Right renal pelvis (tissue), 4 donors: ENCODE data around the gene ABHD17B. TPM values are rescaled to one million over a fixed set of nuclear protein-coding genes. Genes with fewer than 3 reads are reported as not detected.
"Not testable (repeated sequence)": the region's sequence is repeated elsewhere in the genome, so short reads cannot be mapped to it uniquely, and the experiment has no call there.

Experiments used
- DNase-seq, 4 donors: peaks; one replicate each; pipeline ENCODE4 v3.0.0-alpha.2; 2013; ENCODE audit warnings: low read depth in 4 of 4, low spot score in 3 of 4, missing footprints in 1 of 4
- polyA plus RNA-seq, 4 donors: library from polyadenylated mRNA; unstranded; fragments of 120-200 nt; gene quantifications; one replicate each; pipeline ENCODE4 v1.2.1, GENCODE V29; 2013; ENCODE audit not compliant: insufficient read length in 4 of 4

ABHD17B gene
- polyA plus RNA-seq: 10 to 100 TPM; 29.8 to 34.3 (median 33.5) TPM

GRCh38 chr9:71911061-71911907 is at the start of gene ABHD17B, which contains the start of gene C9orf85:
Gene ABHD17B (minus strand): TSS chr9:71911193. CDS start chr9:71875080, 36,113 bp downstream.
Gene C9orf85 (plus strand): TSS chr9:71911639. CDS start chr9:71911735, 96 bp downstream.
- peak; percentile 93 to 99 (median 98) for DNase-seq

- DNase-seq: no peak
Measured at GRCh38 chr9:71955300-71955915, 44.4 kb upstream of the ABHD17B start.

GRCh38 chr9:71954652-71955051 is 43.7 kb upstream of the ABHD17B start:
- DNase-seq: not testable (repeated sequence)

GRCh38 chr9:71944754-71945375 is 33.9 kb upstream of the ABHD17B start:
- no peak for DNase-seq

- no peak for DNase-seq
Measured at GRCh38 chr9:71941998-71942567, 31.1 kb upstream of the ABHD17B start.

- no peak for DNase-seq
Measured at GRCh38 chr9:71941060-71941568, 30.1 kb upstream of the ABHD17B start.

- no peak for DNase-seq
Measured at GRCh38 chr9:71937898-71938297, 26.9 kb upstream of the ABHD17B start.

GRCh38 chr9:71937070-71937625 is 26.2 kb upstream of the ABHD17B start:
- DNase-seq: no peak

GRCh38 chr9:71936066-71936465 is 25.1 kb upstream of the ABHD17B start:
- DNase-seq: no peak

GRCh38 chr9:71931166-71931565 is 20.2 kb upstream of the ABHD17B start:
- DNase-seq: no peak

GRCh38 chr9:71929791-71930440 is 18.9 kb upstream of the ABHD17B start:
- DNase-seq: no peak

- no peak for DNase-seq
Measured at GRCh38 chr9:71929223-71929622, 18.2 kb upstream of the ABHD17B start.

GRCh38 chr9:71928806-71929205 is 17.8 kb upstream of the ABHD17B start:
- DNase-seq: no peak

GRCh38 chr9:71928376-71928775 is 17.4 kb upstream of the ABHD17B start:
- DNase-seq: no peak

- DNase-seq: no peak
Measured at GRCh38 chr9:71925834-71926233, 14.8 kb upstream of the ABHD17B start.

GRCh38 chr9:71924576-71924975 is 13.6 kb upstream of the ABHD17B start:
- DNase-seq: no peak

- no peak for DNase-seq
Measured at GRCh38 chr9:71921190-71921814, 10.3 kb upstream of the ABHD17B start.

- DNase-seq: no peak
Measured at GRCh38 chr9:71920456-71921189, 9.6 kb upstream of the ABHD17B start.

GRCh38 chr9:71918419-71918818 is 7.4 kb upstream of the ABHD17B start:
- no peak for DNase-seq
